Measurements from ENCODE around the gene ZNF474. TPM values are rescaled to one million over a fixed set of nuclear protein-coding genes. Genes with fewer than 3 reads are reported as not detected.
A peak's percentile ranks its signal among the peaks of the same experiment; 100 is the strongest.

The ZNF474 gene
- total RNA-seq, 1 donor from 2014 or later = 5.9 TPM

GRCh38 chr5:122153230-122153629 is 23.9 kb downstream of the ZNF474 start:
- peak; percentile 58 for DNase-seq (ENCODE audit: low read depth)

GRCh38 chr5:122153774-122154173 is 24.4 kb downstream of the ZNF474 start:
- DNase-seq (ENCODE audit: low read depth) = no peak

- DNase-seq (ENCODE audit: low read depth) = no peak
Measured at GRCh38 chr5:122154491-122154890, 25.1 kb downstream of the ZNF474 start.

- peak; percentile 29 for DNase-seq (ENCODE audit: low read depth)
Measured at GRCh38 chr5:122154910-122155309, 25.6 kb downstream of the ZNF474 start.

GRCh38 chr5:122155546-122155945 is 26.2 kb downstream of the ZNF474 start:
- no peak for DNase-seq (ENCODE audit: low read depth)

- DNase-seq (ENCODE audit: low read depth) = peak; percentile 72
Measured at GRCh38 chr5:122156724-122157325, 27.5 kb downstream of the ZNF474 start.

GRCh38 chr5:122162100-122162638 is 32.8 kb downstream of the ZNF474 start:
- no peak for DNase-seq (ENCODE audit: low read depth)

- peak; percentile 65 for DNase-seq (ENCODE audit: low read depth)
Measured at GRCh38 chr5:122163121-122164069, 34.0 kb downstream of the ZNF474 start.

GRCh38 chr5:122164070-122164435 is 34.7 kb downstream of the ZNF474 start:
- DNase-seq (ENCODE audit: low read depth) = no peak

- DNase-seq (ENCODE audit: low read depth) = no peak
Measured at GRCh38 chr5:122164831-122165558, 35.6 kb downstream of the ZNF474 start.

GRCh38 chr5:122165559-122166078 is 36.3 kb downstream of the ZNF474 start:
- DNase-seq (ENCODE audit: low read depth) = no peak

- DNase-seq (ENCODE audit: low read depth) = no peak
Measured at GRCh38 chr5:122169350-122170103, 40.2 kb downstream of the ZNF474 start.

GRCh38 chr5:122170620-122171019 is 41.3 kb downstream of the ZNF474 start:
- no peak for DNase-seq (ENCODE audit: low read depth)

GRCh38 chr5:122172207-122172606 is 42.9 kb downstream of the ZNF474 start:
- DNase-seq (ENCODE audit: low read depth) = no peak

GRCh38 chr5:122173474-122174415 is 44.4 kb downstream of the ZNF474 start:
- no peak for DNase-seq (ENCODE audit: low read depth)

GRCh38 chr5:122175091-122175490 is 45.7 kb downstream of the ZNF474 start:
- no peak for DNase-seq (ENCODE audit: low read depth)

- DNase-seq (ENCODE audit: low read depth) = no peak
Measured at GRCh38 chr5:122175852-122176251, 46.5 kb downstream of the ZNF474 start.

GRCh38 chr5:122177161-122177560 is 47.8 kb downstream of the ZNF474 start:
- DNase-seq (ENCODE audit: low read depth) = no peak

GRCh38 chr5:122179701-122180100 is 50.4 kb downstream of the ZNF474 start:
- no peak for DNase-seq (ENCODE audit: low read depth)

All from myocyte (in vitro differentiated cells).